Measurements from ENCODE around the gene PAK4. TPM values are rescaled to one million over a fixed set of nuclear protein-coding genes. Genes with fewer than 3 reads are reported as not detected.

The PAK4 gene
- total and polyA plus RNA-seq, 2 of the 13 experiments (the other 11 are each of a cell fraction or from before 2014, with no cell fraction given): 9.5 to 17.8 TPM

GRCh38 chr19:39145180-39145953 lies 19.8 kb downstream of the PAK4 start (continued):
- TF ChIP-seq FOXP4 (CRISPR knock-in tag; IDR thresholded peaks at IDR 0.05) (peak; percentile 37; the same call in 1 of the 2 replicates), FOXK2 (IDR thresholded peaks at IDR 0.05) (no peak), POLR2G (IDR thresholded peaks at IDR 0.05; ENCODE audit: low read depth, low read length) (peak; percentile 42; the same call in 1 of the 2 replicates), ZNF609 (CRISPR knock-in tag; IDR thresholded peaks at IDR 0.05; ENCODE audit: borderline replicate concordance) (peak; percentile 58), STAG1 (CRISPR knock-in tag; IDR thresholded peaks at IDR 0.05) (peak; percentile 36), TSC22D2 (CRISPR knock-in tag; IDR thresholded peaks at IDR 0.05; ENCODE audit: borderline replicate concordance) (no peak), GATAD2A (CRISPR knock-in tag; IDR thresholded peaks at IDR 0.05) (peak; percentile 57), ZNF777 (CRISPR knock-in tag; IDR thresholded peaks at IDR 0.05) (no peak), ZNF781 (CRISPR knock-in tag; IDR thresholded peaks at IDR 0.05; ENCODE audit: borderline replicate concordance, not compliant biosample characterization) (no peak), ZNF251 (CRISPR knock-in tag; IDR thresholded peaks at IDR 0.05) (no peak), KDM6A (CRISPR knock-in tag; IDR thresholded peaks at IDR 0.05; ENCODE audit: low read depth) (peak; percentile 78; the same call in 1 of the 2 replicates), BRD4 (CRISPR knock-in tag; IDR thresholded peaks at IDR 0.05) (no peak), CBX2 (IDR thresholded peaks at IDR 0.05; ENCODE audit: low read depth, low read length) (no peak), CBX2 (CRISPR knock-in tag; IDR thresholded peaks at IDR 0.05; ENCODE audit: low read depth) (no peak), ERF (CRISPR knock-in tag; IDR thresholded peaks at IDR 0.05) (no peak), ZNF292 (CRISPR knock-in tag; IDR thresholded peaks at IDR 0.05; ENCODE audit: borderline replicate concordance, low read depth) (no peak), LBX2 (CRISPR knock-in tag; IDR thresholded peaks at IDR 0.05; ENCODE audit: borderline replicate concordance) (no peak), ZNF337 (CRISPR knock-in tag; IDR thresholded peaks at IDR 0.05; ENCODE audit: borderline replicate concordance, low read depth) (no peak), PBX2 (CRISPR knock-in tag; IDR thresholded peaks at IDR 0.05) (no peak)

All from HepG2 (cell line).